Stromal cell of bone marrow (primary cell): ENCODE measurements around the gene CD22.
"Not testable (repeated sequence)": the region's sequence is repeated elsewhere in the genome, so short reads cannot be mapped to it uniquely, and the experiment has no call there.

Source experiments
- DNase-seq: peaks from one replicate; pipeline ENCODE4 v3.0.0-alpha.2; 2012; ENCODE audit warnings: low read depth

Gene CD22

GRCh38 chr19:35341565-35342225 lies 12.7 kb downstream of the CD22 start:
- DNase-seq, result no peak

- no peak for DNase-seq
Observed at GRCh38 chr19:35342430-35342829, 13.4 kb downstream of the CD22 start.

GRCh38 chr19:35344511-35345031 lies 15.6 kb downstream of the CD22 start:
- DNase-seq, result no peak

- DNase-seq, result no peak
Observed at GRCh38 chr19:35345671-35346111, 16.7 kb downstream of the CD22 start.

- no peak for DNase-seq
Observed at GRCh38 chr19:35346193-35347052, 17.4 kb downstream of the CD22 start.

- DNase-seq, result no peak
Observed at GRCh38 chr19:35347171-35347929, 18.4 kb downstream of the CD22 start, which contains the start of gene FFAR1. TSS of gene FFAR1 (plus strand) at chr19:35347902. CDS start at chr19:35351552, 3,650 bp downstream.

- DNase-seq, result no peak
Observed at GRCh38 chr19:35347930-35348298, 18.9 kb downstream of the CD22 start.

- DNase-seq, result no peak
Observed at GRCh38 chr19:35348911-35349611, 20.1 kb downstream of the CD22 start.

- DNase-seq, result no peak
Observed at GRCh38 chr19:35349614-35350521, 20.9 kb downstream of the CD22 start.

GRCh38 chr19:35350591-35350990 lies 21.6 kb downstream of the CD22 start:
- no peak for DNase-seq

- no peak for DNase-seq
Observed at GRCh38 chr19:35351411-35352176, 22.6 kb downstream of the CD22 start.

GRCh38 chr19:35352177-35352447 lies 23.1 kb downstream of the CD22 start:
- no peak for DNase-seq

- DNase-seq, result peak; percentile 42
Observed at GRCh38 chr19:35352448-35353304, 23.7 kb downstream of the CD22 start.

GRCh38 chr19:35353635-35354034 lies 24.6 kb downstream of the CD22 start:
- DNase-seq, result no peak

GRCh38 chr19:35354898-35355297 lies 25.9 kb downstream of the CD22 start:
- DNase-seq, result no peak

GRCh38 chr19:35355791-35356460 lies 26.9 kb downstream of the CD22 start:
- no peak for DNase-seq

- no peak for DNase-seq
Observed at GRCh38 chr19:35357867-35358573, 29.0 kb downstream of the CD22 start, which contains the start of gene FFAR3. TSS of gene FFAR3 (plus strand) at chr19:35358460. CDS start at chr19:35358891, 431 bp downstream.

GRCh38 chr19:35358834-35359233 lies 29.8 kb downstream of the CD22 start:
- not testable (repeated sequence) for DNase-seq
